MCF 10A (cell line): Measurements from ENCODE around the gene KMT2C. TPM values are rescaled to one million over a fixed set of nuclear protein-coding genes. Genes with fewer than 3 reads are reported as not detected.

Experiments used
- BruUV-seq: library from RNA; stranded (reverse); fragments of 400-500 nt; replicated peaks from 2 replicates; lab custom pipeline; 2021; lab: Mats Ljungman, UMichigan
- CTCF ChIA-PET: fragments of 300-600 bp; sonication (Branson Sonifier 250); formaldehyde crosslinking; extraction: SDS; loops from one replicate; lab custom pipeline; 2021; ENCODE audit warnings: antibody characterized with exemption, inconsistent platforms; lab: Yijun Ruan, JAX
- POLR2A ChIA-PET: fragments of 300-600, 350-650 bp; sonication (Branson Sonifier 250); formaldehyde crosslinking; extraction: SDS; loops from one replicate; lab custom pipeline; 2020; ENCODE audit warnings: antibody characterized with exemption, inconsistent platforms; lab: Yijun Ruan, JAX
- DNase-seq: peaks from one replicate; pipeline ENCODE4 v3.0.0-alpha.2; 2018; ENCODE audit not compliant: unreplicated experiment
- H3K27ac Mint-ChIP-seq: one replicate; pipeline ENCODE4 v1.8.0; 2022; ENCODE audit warnings: mild to moderate bottlenecking, low read depth, mixed read lengths; ENCODE audit not compliant: unreplicated experiment
- H3K27me3 Mint-ChIP-seq: one replicate; pipeline ENCODE4 v1.8.0; 2022; ENCODE audit warnings: mixed read lengths; ENCODE audit not compliant: insufficient read depth, unreplicated experiment
- H3K36me3 Mint-ChIP-seq: one replicate; pipeline ENCODE4 v1.8.0; 2022; ENCODE audit warnings: mild to moderate bottlenecking, moderate library complexity, mixed read lengths; ENCODE audit not compliant: insufficient read depth, unreplicated experiment
- H3K4me1 Mint-ChIP-seq: one replicate; pipeline ENCODE4 v1.8.0; 2022; ENCODE audit warnings: mixed read lengths; ENCODE audit not compliant: insufficient read depth, unreplicated experiment
- H3K4me3 Mint-ChIP-seq: one replicate; pipeline ENCODE4 v1.8.0; 2022; ENCODE audit warnings: mild to moderate bottlenecking, moderate library complexity, mixed read lengths; ENCODE audit not compliant: unreplicated experiment
- H3K9me3 Mint-ChIP-seq: one replicate; pipeline ENCODE4 v1.8.0; 2022; ENCODE audit warnings: mixed read lengths; ENCODE audit not compliant: unreplicated experiment
- CTCF ChIP-seq: fragments of 200-600 bp; IDR thresholded peaks from one replicate; pipeline ENCODE4 v1.8.0; 2022; ENCODE audit warnings: antibody characterized with exemption, mild to moderate bottlenecking; ENCODE audit not compliant: unreplicated experiment
- intact Hi-C: fragments of 100-400 bp; cut with micrococcal nuclease; formaldehyde crosslinking; loops from 2 replicates; pipeline ENCODE4 v1.14.1; 2022
- total RNA-seq: library from RNA; stranded (reverse); gene quantifications from 2 replicates; pipeline ENCODE4 v1.2.3, GENCODE V29; 2022

The KMT2C gene
- total RNA-seq, 1 experiment from 2014 or later = 54.6 TPM

GRCh38 chr7:152340161-152340560, 95.6 kb downstream of the KMT2C start:
- intact Hi-C loops = loop anchor here (2.0 to 10.0 kb wide), 2 partner anchors 95 to 125 kb away; no protein-coding TSS in a partner anchor

GRCh38 chr7:152338561-152338960, 97.2 kb downstream of the KMT2C start:
- no TSS peak for BruUV-seq
- no peak for DNase-seq
- Mint-ChIP-seq H3K4me3 (no peak overlapping the region), H3K27ac (no peak overlapping the region), H3K9me3 (no peaks in the 10 kb centered on the region), H3K27me3 (no peaks in the 10 kb centered on the region), H3K36me3 (peaks cover 6% of the 10 kb centered on the region), H3K4me1 (peaks cover 19% of the 10 kb centered on the region)
- TF ChIP-seq CTCF = no peak
- ChIA-PET CTCF (interaction anchor here (0.6 to 3.4 kb wide), 3 partner anchors 16 to 368 kb away, joined by 3 to 10 read pairs (median 4); no protein-coding TSS in a partner anchor), POLR2A (interaction anchor here (0.7 kb wide), 1 partner anchor 17 kb away, joined by 3 read pairs; no protein-coding TSS in a partner anchor)
- intact Hi-C loops = no loop called here

More at GRCh38 chr7:152340161-152340560, 95.6 kb downstream of the KMT2C start:
- no peak overlapping the region for H3K27ac Mint-ChIP-seq
- TF ChIP-seq CTCF = no peak
- H3K27me3 Mint-ChIP-seq = no peaks in the 10 kb centered on the region
- POLR2A ChIA-PET = interaction anchor here (0.5 to 1.7 kb wide), 3 partner anchors 15 to 269 kb away, joined by 3 to 7 read pairs (median 5); no protein-coding TSS in a partner anchor
- BruUV-seq = no TSS peak
- CTCF ChIA-PET = interaction anchor here (0.5 to 2.6 kb wide), 9 partner anchors 9 to 244 kb away, joined by 3 to 8 read pairs (median 5); no protein-coding TSS in a partner anchor
- peaks cover 6% of the 10 kb centered on the region for H3K36me3 Mint-ChIP-seq
- peaks cover 23% of the 10 kb centered on the region for H3K4me1 Mint-ChIP-seq
- H3K4me3 Mint-ChIP-seq = no peak overlapping the region
- H3K9me3 Mint-ChIP-seq = no peaks in the 10 kb centered on the region
- DNase-seq = no peak

- Mint-ChIP-seq H3K27ac (no peak overlapping the region), H3K36me3 (no peaks in the 10 kb centered on the region), H3K4me3 (no peak overlapping the region), H3K9me3 (no peaks in the 10 kb centered on the region), H3K27me3 (no peaks in the 10 kb centered on the region), H3K4me1 (peaks cover 10% of the 10 kb centered on the region)
- peak; percentile 58 for DNase-seq
- ChIA-PET POLR2A (no interaction called here), CTCF (interaction anchor here (0.6 to 3.4 kb wide), 21 partner anchors 8 to 716 kb away, joined by 3 to 10 read pairs (median 3); no protein-coding TSS in a partner anchor)
- no TSS peak for BruUV-seq
- peak; percentile 49 for TF ChIP-seq CTCF
- intact Hi-C loops = loop anchor here (1.0 kb wide), 1 partner anchor 370 kb away; no protein-coding TSS in a partner anchor
Measured at GRCh38 chr7:152336754-152337368, 98.9 kb downstream of the KMT2C start.

DNA sequence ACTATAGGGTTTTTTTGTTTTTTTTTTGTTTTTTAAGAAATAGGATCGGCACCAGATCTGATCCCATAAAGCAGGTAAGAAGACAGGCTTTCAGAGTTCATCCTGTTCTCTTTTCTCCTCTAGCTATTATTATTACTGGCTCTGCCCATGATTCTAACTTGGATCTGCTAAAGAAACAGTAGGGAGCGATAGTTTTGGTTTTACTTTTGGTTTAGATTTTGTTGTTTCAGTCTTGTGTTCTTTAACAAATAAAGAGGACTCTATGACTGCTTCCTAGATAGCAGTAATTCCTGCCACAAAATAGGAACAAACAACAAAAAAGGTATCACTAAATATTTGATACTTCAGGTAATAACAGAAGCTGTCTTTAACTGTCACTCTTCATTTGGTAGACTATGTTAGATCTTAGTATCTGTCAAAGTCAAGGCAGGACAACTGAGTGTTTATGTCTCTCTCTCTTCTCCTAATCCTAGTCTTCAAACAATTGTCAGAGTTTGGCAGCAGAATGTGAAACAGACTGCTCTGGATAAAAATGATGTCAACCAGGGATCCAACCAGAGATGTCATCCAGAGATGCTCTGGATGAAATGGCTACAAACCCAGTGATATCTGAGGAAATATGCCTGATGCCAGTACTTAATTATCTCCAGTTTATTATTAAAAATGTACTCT, 99.8 kb downstream of the KMT2C start:
- intact Hi-C loops = loop anchor here (1.0 kb wide), 1 partner anchor 371 kb away; no protein-coding TSS in a partner anchor
- Mint-ChIP-seq H3K4me1 (peaks cover 6% of the 10 kb centered on the region), H3K27ac (no peak overlapping the region), H3K9me3 (no peaks in the 10 kb centered on the region), H3K27me3 (no peaks in the 10 kb centered on the region), H3K4me3 (no peak overlapping the region), H3K36me3 (no peaks in the 10 kb centered on the region)
- ChIA-PET CTCF (interaction anchor here (0.6 to 3.4 kb wide), 16 partner anchors 9 to 715 kb away, joined by 3 to 10 read pairs (median 3); no protein-coding TSS in a partner anchor), POLR2A (interaction anchor here (0.6 kb wide), 1 partner anchor 428 kb away, joined by 3 read pairs; no protein-coding TSS in a partner anchor)
- no peak for DNase-seq
- BruUV-seq = no TSS peak
- TF ChIP-seq CTCF = no peak
